NCI-H226 (cell line): ENCODE data around the gene COBL.
A peak's percentile ranks its signal among the peaks of the same experiment; 100 is the strongest.

Experiments
- DNase-seq: peaks from one replicate; pipeline ENCODE4 v3.0.0-alpha.2; 2015

COBL gene, protein sequence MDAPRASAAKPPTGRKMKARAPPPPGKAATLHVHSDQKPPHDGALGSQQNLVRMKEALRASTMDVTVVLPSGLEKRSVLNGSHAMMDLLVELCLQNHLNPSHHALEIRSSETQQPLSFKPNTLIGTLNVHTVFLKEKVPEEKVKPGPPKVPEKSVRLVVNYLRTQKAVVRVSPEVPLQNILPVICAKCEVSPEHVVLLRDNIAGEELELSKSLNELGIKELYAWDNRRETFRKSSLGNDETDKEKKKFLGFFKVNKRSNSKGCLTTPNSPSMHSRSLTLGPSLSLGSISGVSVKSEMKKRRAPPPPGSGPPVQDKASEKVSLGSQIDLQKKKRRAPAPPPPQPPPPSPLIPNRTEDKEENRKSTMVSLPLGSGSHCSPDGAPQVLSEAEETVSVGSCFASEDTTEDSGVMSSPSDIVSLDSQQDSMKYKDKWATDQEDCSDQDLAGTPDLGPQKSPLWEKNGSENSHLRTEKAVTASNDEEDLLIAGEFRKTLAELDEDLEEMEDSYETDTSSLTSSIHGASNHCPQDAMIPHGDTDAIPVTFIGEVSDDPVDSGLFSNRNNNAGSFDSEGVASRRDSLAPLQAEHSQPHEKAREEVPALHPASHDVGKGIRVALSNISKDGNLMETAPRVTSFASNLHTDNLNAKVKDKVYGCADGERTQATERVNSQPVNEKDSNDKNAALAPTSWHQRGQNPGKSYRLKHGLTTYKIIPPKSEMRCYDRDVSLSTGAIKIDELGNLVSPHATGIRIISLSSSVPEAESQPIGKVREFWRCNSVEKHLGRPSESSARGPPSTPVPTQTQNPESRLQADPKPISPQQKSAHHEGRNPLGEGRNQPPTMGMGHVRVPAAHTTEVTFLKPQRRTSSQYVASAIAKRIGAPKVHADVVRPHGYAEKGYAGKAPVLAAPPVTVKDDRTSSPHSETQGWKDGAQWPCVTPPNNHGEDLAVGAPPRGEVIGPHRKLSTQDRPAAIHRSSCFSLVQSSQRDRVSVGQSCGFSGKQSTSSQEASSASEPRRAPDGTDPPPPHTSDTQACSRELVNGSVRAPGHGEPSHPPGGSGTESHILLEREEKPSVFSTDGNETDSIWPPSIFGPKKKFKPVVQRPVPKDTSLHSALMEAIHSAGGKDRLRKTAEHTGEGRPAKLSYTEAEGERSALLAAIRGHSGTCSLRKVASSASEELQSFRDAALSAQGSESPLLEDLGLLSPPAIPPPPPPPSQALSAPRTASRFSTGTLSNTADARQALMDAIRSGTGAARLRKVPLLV

DNA sequence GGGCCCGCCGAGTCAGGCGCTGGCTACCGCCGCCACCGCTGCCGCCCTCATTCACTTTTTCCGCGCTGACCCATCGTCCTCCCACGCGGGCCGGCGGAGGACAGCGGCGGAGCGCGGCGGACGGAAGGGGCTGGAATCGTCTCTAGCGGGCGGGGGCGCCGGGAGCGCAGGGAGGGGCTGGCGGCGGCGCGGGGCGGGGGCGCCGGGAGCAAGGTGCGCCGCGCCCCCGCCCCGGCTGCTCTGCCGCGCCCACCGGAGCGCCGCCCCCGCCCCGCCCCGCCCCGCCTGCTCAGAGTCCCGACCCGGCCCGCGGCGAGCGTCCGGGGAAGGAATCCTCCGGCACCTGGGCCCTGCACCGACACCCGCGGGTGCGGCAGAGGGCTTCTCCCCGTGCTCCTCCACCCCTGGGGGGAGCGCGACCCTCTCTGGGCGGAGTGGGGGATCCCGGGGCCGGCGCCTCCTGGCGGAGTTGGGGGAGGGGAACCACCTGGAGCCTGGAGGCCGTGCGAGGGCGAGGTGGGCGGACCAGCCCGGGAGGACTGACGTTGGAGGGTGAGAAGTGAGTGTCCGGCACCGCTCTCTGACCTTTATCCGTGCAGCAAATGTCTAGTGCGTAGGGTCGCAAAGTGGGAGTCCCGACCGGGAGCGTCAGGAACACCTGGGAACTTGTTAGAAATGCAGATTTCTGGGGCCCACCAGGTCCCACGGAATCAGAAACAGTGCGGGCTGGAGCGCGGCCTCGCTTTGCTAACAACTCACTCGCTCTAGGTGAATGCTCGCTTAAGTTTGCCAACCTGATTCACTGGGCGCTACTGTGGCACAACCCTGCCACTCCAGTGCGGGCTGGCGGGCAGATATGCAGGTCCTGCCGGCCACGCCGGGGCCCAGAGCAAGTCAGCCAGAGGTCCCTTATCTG, at the start of gene COBL:
Gene COBL, minus strand, starts transcription at position 144 of the 916 bp plus-strand sequence. CDS start 176 bp downstream, outside the sequence.
- no peak for DNase-seq

- DNase-seq = no peak
Measured at GRCh38 chr7:51366172-51366728, 49.6 kb upstream of the COBL start.

DNA sequence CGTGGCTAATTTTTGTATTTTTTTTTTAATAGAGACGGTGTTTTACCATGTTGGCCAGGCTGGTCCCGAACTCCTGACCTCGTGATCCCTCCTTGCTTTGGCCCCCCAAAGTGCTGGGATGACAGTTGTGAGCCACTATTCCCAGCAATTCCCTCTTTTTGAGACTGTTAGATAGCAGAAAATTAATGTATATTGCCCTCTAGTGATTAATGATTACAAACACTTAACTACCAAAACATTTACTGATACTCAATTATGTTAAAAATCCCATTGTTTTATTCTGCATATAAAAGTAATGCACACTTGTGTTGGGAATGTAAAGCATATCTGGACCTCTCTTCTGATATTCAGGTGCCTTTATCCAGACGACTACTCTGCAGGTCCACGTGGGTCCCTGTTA, 41.2 kb upstream of the COBL start:
- no peak for DNase-seq

- no peak for DNase-seq
Measured at GRCh38 chr7:51356849-51357516, 40.4 kb upstream of the COBL start.

GRCh38 chr7:51354897-51355296, 38.3 kb upstream of the COBL start:
- DNase-seq = no peak

DNA sequence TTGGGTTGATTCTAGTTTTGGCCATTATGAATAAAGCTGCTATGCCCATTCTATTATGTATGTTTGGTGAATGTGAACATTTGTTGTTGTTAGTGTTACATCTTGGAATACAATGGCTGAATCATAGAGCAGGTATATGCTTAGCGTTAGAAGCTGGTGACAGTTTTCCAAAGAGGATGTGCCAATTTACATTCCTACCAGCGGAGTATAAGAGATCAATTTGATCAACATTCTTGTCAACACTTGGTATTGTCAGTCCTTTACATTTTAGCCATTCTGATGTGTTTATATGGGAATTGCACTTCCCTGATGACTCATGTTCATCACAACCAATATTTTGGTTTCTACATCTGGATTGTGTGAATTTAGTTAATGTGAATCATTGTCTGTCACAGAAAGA, 37.8 kb upstream of the COBL start:
- no peak for DNase-seq

- DNase-seq = no peak
Measured at GRCh38 chr7:51352174-51353100, 35.8 kb upstream of the COBL start.

- DNase-seq = peak; percentile 28
Measured at GRCh38 chr7:51351661-51352060, 35.1 kb upstream of the COBL start.

- no peak for DNase-seq
Measured at GRCh38 chr7:51350546-51350896, 33.9 kb upstream of the COBL start.

- DNase-seq = peak; percentile 79
Measured at GRCh38 chr7:51349820-51350545, 33.4 kb upstream of the COBL start.

DNA sequence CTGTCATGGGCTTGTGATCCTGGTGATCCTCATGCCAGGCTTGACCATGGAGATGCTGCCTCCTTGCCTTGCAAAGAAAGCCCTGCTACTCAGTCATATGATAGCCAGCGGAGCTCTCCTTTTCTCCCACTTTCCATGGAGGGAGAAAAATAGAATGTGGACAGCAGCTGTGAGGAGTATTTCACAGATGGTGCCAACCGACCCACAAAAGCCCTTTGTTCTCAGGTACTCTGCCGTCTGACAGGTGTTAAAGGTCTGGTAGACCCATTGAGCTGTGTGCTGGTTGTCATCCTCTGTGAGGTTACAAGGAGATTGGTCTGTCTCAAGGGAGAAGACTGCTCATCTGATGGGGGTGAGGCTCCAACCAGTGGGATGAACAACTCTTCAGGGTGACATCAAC, 29.5 kb upstream of the COBL start:
- DNase-seq = no peak

- peak; percentile 70 for DNase-seq
Measured at GRCh38 chr7:51344406-51345138, 28.0 kb upstream of the COBL start.

GRCh38 chr7:51340936-51341335, 24.3 kb upstream of the COBL start:
- no peak for DNase-seq

GRCh38 chr7:51340029-51340838, 23.6 kb upstream of the COBL start:
- peak; percentile 72 for DNase-seq

- no peak for DNase-seq
Measured at GRCh38 chr7:51335057-51335456, 18.4 kb upstream of the COBL start.

DNA sequence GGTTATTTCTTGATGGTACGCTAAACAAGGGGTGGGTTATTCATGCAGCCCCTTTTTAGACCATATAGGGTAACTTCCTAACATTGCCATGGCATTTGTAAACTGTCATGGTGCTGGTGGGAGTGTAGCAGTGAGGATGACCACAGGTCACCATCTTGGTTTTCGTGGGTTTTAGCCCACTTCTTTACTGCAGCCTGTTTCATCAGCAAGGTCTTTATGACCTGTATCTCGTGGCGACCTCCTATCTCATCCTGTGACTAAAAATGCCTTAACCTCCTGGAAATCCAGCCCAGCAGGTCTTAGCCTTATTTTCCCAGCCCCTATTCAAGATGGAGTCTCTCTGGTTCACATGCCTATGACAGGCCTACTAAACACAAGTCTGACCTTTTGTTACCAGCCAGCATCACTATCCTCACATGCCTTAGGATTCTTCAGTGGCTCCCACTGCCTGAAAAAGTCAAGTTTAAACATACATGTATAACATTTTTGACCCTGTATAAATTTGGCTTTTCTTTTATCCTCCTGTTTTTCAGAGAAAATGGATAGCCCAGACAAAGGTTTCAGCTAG, 13.2 kb upstream of the COBL start:
- DNase-seq = no peak

GRCh38 chr7:51328351-51328801, 11.8 kb upstream of the COBL start:
- no peak for DNase-seq
